ENCODE results near the gene FOXD1. TPM values are rescaled to one million over a fixed set of nuclear protein-coding genes. Genes with fewer than 3 reads are reported as not detected.

FOXD1 gene
- total and polyA plus RNA-seq, 3 donors from 2014 or later, result 7.4 to 12.8 (median 9.1) TPM

DNA sequence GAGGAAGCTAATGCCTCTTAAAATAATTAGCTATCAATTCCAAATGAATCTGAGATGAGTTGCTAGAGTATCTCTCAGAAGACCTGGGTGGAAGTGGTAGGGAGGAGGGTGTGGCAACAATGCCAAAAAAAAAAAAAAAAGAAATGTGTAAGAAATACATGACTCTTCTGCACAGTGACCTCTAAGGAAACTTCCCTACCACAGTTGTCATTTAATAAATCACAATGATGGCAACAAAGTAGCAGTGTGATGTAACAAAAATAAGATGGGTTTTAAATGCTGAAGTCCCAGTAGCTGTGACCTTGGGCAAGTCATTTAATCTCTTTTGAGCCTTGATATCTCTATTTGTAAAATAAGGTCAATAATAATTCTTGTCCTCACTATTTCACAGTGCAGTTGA, 7.2 kb downstream of the FOXD1 start:
- intact Hi-C loops (cut with DNase I; ENCODE audit: low total_unique reads), result no loop called here
- Histone ChIP-seq H3K4me1 (peaks cover 4% of the 10 kb centered on the region), H3K27me3 (peaks cover 1% of the 10 kb centered on the region), H3K36me3 (ENCODE audit: low read depth, missing control alignments) (no peaks in the 10 kb centered on the region), H3K4me3 (no peak overlapping the region), H3K27ac (no peak overlapping the region), H3K9me3 (no peaks in the 10 kb centered on the region)
- no peak for TF ChIP-seq POLR2A (IDR thresholded peaks at IDR 0.05)
- TF ChIP-seq, protein P1, sequence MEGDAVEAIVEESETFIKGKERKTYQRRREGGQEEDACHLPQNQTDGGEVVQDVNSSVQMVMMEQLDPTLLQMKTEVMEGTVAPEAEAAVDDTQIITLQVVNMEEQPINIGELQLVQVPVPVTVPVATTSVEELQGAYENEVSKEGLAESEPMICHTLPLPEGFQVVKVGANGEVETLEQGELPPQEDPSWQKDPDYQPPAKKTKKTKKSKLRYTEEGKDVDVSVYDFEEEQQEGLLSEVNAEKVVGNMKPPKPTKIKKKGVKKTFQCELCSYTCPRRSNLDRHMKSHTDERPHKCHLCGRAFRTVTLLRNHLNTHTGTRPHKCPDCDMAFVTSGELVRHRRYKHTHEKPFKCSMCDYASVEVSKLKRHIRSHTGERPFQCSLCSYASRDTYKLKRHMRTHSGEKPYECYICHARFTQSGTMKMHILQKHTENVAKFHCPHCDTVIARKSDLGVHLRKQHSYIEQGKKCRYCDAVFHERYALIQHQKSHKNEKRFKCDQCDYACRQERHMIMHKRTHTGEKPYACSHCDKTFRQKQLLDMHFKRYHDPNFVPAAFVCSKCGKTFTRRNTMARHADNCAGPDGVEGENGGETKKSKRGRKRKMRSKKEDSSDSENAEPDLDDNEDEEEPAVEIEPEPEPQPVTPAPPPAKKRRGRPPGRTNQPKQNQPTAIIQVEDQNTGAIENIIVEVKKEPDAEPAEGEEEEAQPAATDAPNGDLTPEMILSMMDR (IDR thresholded peaks at IDR 0.05), result no peak
- DNase-seq, result no peak

DNA sequence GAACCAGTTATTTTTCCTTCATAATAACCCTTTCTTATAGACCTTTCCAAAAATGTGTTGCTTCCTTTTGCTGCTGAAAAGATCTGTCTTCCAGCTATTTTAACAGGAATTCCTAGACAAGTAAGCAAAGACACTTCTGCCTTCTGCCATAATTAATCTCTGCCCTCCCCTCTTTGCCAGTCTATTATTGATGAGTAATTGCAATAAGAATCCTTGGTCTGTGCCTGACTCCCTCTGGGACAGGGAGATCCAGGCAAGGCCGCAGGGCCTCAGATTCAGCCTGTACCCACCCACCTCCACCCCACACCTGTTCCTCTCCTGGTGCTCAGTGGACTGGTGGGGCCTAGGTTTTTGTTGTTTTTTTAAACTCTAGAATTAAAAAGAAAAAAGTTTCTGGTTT, 8.3 kb downstream of the FOXD1 start:
- no peaks in the 10 kb centered on the region for H3K9me3 ChIP-seq
- intact Hi-C loops (cut with DNase I; ENCODE audit: low total_unique reads), result no loop called here
- no peak overlapping the region for H3K27ac ChIP-seq
- no peak for DNase-seq
- H3K27me3 ChIP-seq, result no peaks in the 10 kb centered on the region
- no peaks in the 10 kb centered on the region for H3K36me3 ChIP-seq (ENCODE audit: low read depth, missing control alignments)
- 57 to 62% methylated on average over 1 of the region's 1 CpG for WGBS, 2 donors
- TF ChIP-seq, protein P1 (IDR thresholded peaks at IDR 0.05), result no peak
- no peak for TF ChIP-seq POLR2A (IDR thresholded peaks at IDR 0.05)
- peaks cover 4% of the 10 kb centered on the region for H3K4me1 ChIP-seq
- H3K4me3 ChIP-seq, result no peak overlapping the region

DNA sequence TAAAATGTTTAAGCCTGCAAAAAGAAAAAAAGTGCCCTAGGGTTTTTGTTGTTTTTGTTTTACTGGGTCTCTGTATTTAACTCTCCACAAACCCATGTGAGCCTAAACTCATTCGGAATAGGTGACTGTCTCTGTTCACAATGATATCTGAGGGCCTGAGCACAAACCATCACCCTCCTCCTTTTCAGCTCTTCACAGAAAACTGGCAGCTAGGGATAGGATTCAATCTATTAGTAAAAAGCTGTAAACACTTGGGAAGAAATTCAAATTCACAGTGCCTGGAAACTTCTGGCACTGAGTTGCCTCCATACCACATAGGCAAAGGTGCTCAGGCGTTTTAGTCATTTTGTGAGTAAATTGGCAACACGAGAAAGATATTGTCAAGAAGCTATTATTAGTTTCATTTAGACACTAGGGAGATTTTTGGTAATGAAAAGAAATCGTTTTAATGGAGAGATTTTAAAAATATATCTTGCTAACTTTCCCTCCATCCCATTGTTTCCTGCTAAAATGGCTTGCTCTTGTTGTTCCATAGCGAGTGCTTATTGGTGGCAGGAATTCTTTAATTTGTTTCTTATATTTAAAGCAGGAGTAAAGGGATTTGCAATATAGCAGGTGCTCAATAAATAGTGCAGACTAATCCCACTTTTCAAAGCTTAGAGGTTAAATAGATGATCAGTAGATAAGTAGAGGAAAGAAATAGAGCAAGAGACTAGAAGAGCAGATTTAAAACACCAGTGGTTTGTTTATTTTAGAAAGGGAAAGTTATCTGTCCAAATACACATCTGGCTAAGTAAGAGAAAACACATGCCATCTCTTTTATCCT, 9.7 kb downstream of the FOXD1 start:
- Histone ChIP-seq H3K9me3 (no peaks in the 10 kb centered on the region), H3K36me3 (ENCODE audit: low read depth, missing control alignments) (no peaks in the 10 kb centered on the region), H3K4me3 (no peak overlapping the region), H3K4me1 (peaks cover 4% of the 10 kb centered on the region), H3K27me3 (no peaks in the 10 kb centered on the region), H3K27ac (no peak overlapping the region)
- intact Hi-C loops (cut with DNase I; ENCODE audit: low total_unique reads), result no loop called here
- TF ChIP-seq, protein P1 (IDR thresholded peaks at IDR 0.05), result no peak
- TF ChIP-seq POLR2A (IDR thresholded peaks at IDR 0.05), result no peak
- WGBS, 2 donors, result 34 to 36% methylated on average over 5 of the region's 5 CpGs
- no peak for DNase-seq

DNA sequence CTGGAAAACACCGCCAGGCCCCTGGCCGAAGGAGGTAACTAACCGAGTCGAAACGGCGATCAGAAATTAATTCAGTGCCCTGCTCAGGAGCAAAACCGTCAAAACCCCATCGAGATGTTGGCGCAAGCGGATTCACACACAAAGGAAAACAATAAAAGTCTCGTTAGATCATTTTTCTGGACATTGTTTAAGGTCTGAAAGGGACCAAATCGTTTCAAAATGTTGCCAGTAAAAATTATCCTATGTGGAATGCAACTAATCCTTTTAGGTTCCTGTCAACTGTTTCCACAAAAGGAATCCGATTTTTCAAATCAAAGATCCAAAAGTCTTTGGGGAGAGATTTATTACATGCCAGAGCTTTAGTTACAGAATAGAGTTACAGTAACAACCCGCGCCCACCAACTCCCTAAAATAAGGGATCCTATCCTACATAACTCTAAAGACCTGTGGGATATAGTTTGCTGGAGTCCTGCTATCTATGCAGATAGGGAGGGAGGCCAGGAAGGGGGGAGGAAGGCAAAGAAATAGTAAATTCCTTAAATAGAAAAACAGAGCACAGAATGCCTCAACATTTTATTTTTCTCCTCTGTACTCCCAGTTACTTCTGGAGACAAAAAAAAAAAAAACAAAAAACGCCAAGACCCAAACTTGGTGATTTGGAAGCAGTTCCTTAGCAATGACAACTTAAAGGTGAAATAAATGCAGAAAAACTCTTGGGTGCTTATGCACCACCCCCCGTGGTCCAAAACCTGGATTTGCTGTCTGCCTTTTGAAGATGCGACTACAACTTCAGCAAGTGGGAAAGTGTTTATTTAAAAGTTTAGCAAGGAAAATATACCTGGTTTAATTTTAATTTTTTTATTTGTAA, 10.6 kb downstream of the FOXD1 start:
- H3K27me3 ChIP-seq, result no peaks in the 10 kb centered on the region
- no peaks in the 10 kb centered on the region for H3K9me3 ChIP-seq
- TF ChIP-seq, protein P1 (IDR thresholded peaks at IDR 0.05), result no peak
- TF ChIP-seq POLR2A (IDR thresholded peaks at IDR 0.05), result no peak
- 7 to 9% methylated on average over 17 to 18 of the region's 18 CpGs for WGBS, 2 donors
- intact Hi-C loops (cut with DNase I; ENCODE audit: low total_unique reads), result no loop called here
- DNase-seq, result no peak
- peak overlapping the region in 1 of 2 donors; percentile 48 for H3K27ac ChIP-seq
- peaks cover 4% of the 10 kb centered on the region for H3K4me1 ChIP-seq
- peak overlapping the region; percentile 39 to 61 for H3K4me3 ChIP-seq
- H3K36me3 ChIP-seq (ENCODE audit: low read depth, missing control alignments), result no peaks in the 10 kb centered on the region

Data from testis (tissue), 3 donors.